SK-N-SH treated with all-trans-retinoic acid at 6 μM for 48 hours (cell line): ENCODE measurements around the gene ADAMTSL1.

Experiments
- ATAC-seq: fragments of 200-7000 bp; cut with Tn5 transposase; 3 replicates; pipeline ENCODE4 v1.9.1; 2020; ENCODE audit warnings: mild to moderate bottlenecking, moderate library complexity
- ARNTL ChIP-seq: fragments of 450-650 bp; formaldehyde crosslinking; IDR thresholded peaks from 2 replicates; pipeline ENCODE4 v1.5.0; 2020; ENCODE audit warnings: low read depth, mild to moderate bottlenecking, moderate library complexity, borderline replicate concordance
- BACH2 ChIP-seq: fragments of 250-450 bp; sonication (Bioruptor Pico); IDR thresholded peaks from 2 replicates; pipeline ENCODE4 v1.9.0; 2021; ENCODE audit warnings: mild to moderate bottlenecking, borderline replicate concordance
- CSDC2 ChIP-seq: fragments of 250-450 bp; sonication (Bioruptor Pico); IDR thresholded peaks from 2 replicates; pipeline ENCODE4 v1.5.0; 2020; ENCODE audit warnings: mild to moderate bottlenecking, moderate library complexity
- CSRNP3 ChIP-seq: fragments of 250-450 bp; sonication (Bioruptor Pico); IDR thresholded peaks from 2 replicates; pipeline ENCODE4 v1.5.1; 2021; ENCODE audit warnings: mild to moderate bottlenecking, moderate library complexity
- ESRRG ChIP-seq: fragments of 250-450 bp; sonication (Bioruptor Pico); IDR thresholded peaks from 2 replicates; pipeline ENCODE4 v1.6.1; 2021; ENCODE audit warnings: mild to moderate bottlenecking
- GLIS3 ChIP-seq: fragments of 250-450 bp; sonication (Bioruptor Pico); IDR thresholded peaks from 2 replicates; pipeline ENCODE4 v1.5.0; 2020; ENCODE audit warnings: mild to moderate bottlenecking, moderate library complexity
- ISL1 ChIP-seq: fragments of 250-450 bp; sonication (Bioruptor Pico); IDR thresholded peaks from 2 replicates; pipeline ENCODE4 v2.1.2; 2022; ENCODE audit warnings: mild to moderate bottlenecking, moderate library complexity
- OSR1 ChIP-seq: fragments of 250-450 bp; sonication (Bioruptor Pico); IDR thresholded peaks from 2 replicates; pipeline ENCODE4 v1.8.0; 2022; ENCODE audit warnings: moderate library complexity, mild to moderate bottlenecking, inconsistent platforms
- PATZ1 ChIP-seq: fragments of 250-450 bp; sonication (Bioruptor Pico); IDR thresholded peaks from 2 replicates; pipeline ENCODE4 v1.8.0; 2020; ENCODE audit warnings: mild to moderate bottlenecking, moderate library complexity, borderline replicate concordance
- POU6F1 ChIP-seq: fragments of 250-450 bp; sonication (Bioruptor Pico); IDR thresholded peaks from 2 replicates; pipeline ENCODE4 v1.8.0; 2021; ENCODE audit warnings: low read depth, mild to moderate bottlenecking, moderate library complexity, borderline replicate concordance
- PPARA ChIP-seq: fragments of 250-450 bp; sonication (Bioruptor Pico); IDR thresholded peaks from 2 replicates; pipeline ENCODE4 v1.5.0; 2020; ENCODE audit warnings: mild to moderate bottlenecking, borderline replicate concordance
- RARB ChIP-seq: fragments of 250-450 bp; sonication (Bioruptor Pico); IDR thresholded peaks from 2 replicates; pipeline ENCODE4 v1.8.0; 2021; ENCODE audit warnings: mild to moderate bottlenecking, moderate library complexity
- SNAI2 ChIP-seq: fragments of 250-450 bp; sonication (Bioruptor Pico); IDR thresholded peaks from 2 replicates; pipeline ENCODE4 v1.5.0; 2020; ENCODE audit warnings: mild to moderate bottlenecking, moderate library complexity
- TCF4 ChIP-seq: fragments of 250-450 bp; sonication (Bioruptor Pico); IDR thresholded peaks from 2 replicates; pipeline ENCODE4 v1.8.0; 2021; ENCODE audit warnings: mild to moderate bottlenecking, moderate library complexity, borderline replicate concordance
- TSHZ2 ChIP-seq: fragments of 250-450 bp; sonication (Bioruptor Pico); IDR thresholded peaks from 2 replicates; pipeline ENCODE4 v1.5.0; 2020; ENCODE audit warnings: mild to moderate bottlenecking, moderate library complexity
- ZC3H10 ChIP-seq: fragments of 250-450 bp; sonication (Bioruptor Pico); IDR thresholded peaks from 2 replicates; pipeline ENCODE4 v1.5.1; 2021; ENCODE audit warnings: mild to moderate bottlenecking, moderate library complexity
- ZFP3 ChIP-seq: fragments of 250-450 bp; sonication (Bioruptor Pico); IDR thresholded peaks from 2 replicates; pipeline ENCODE4 v1.5.0; 2020; ENCODE audit warnings: mild to moderate bottlenecking, moderate library complexity
- ZFP30 ChIP-seq: fragments of 450-650 bp; formaldehyde crosslinking; IDR thresholded peaks from 2 replicates; pipeline ENCODE4 v1.5.0; 2022; ENCODE audit warnings: mild to moderate bottlenecking, moderate library complexity
- ZNF565 ChIP-seq: fragments of 450-650 bp; formaldehyde crosslinking; conservative IDR thresholded peaks from 2 replicates; pipeline ENCODE4 v1.5.0; 2020; ENCODE audit warnings: low read depth, mild to moderate bottlenecking, moderate library complexity
- ZNF70 ChIP-seq: fragments of 450-650 bp; formaldehyde crosslinking; IDR thresholded peaks from 2 replicates; pipeline ENCODE4 v1.5.0; 2020; ENCODE audit warnings: mild to moderate bottlenecking, moderate library complexity
- ZNF8 ChIP-seq: fragments of 450-650 bp; formaldehyde crosslinking; IDR thresholded peaks from 2 replicates; pipeline ENCODE4 v1.5.0; 2020; ENCODE audit warnings: mild to moderate bottlenecking, moderate library complexity

The ADAMTSL1 gene

GRCh38 chr9:18857334-18857733 is 383.4 kb downstream of the ADAMTSL1 start:
- TF ChIP-seq ISL1 (CRISPR knock-in tag), result no peak
- TF ChIP-seq ESRRG, result no peak
- no peak for TF ChIP-seq ZFP30 (CRISPR knock-in tag)
- TF ChIP-seq ZFP3 (CRISPR knock-in tag), result no peak
- TF ChIP-seq PPARA (CRISPR knock-in tag), result no peak
- no peak for TF ChIP-seq BACH2
- no peak for TF ChIP-seq CSDC2 (CRISPR knock-in tag)
- no peak for TF ChIP-seq GLIS3
- no peak for TF ChIP-seq TSHZ2 (CRISPR knock-in tag)
- no peak for TF ChIP-seq OSR1 (CRISPR knock-in tag)
- TF ChIP-seq ZNF565 (CRISPR knock-in tag), result no peak
- no peak for ATAC-seq

- no peak for TF ChIP-seq ZNF565 (CRISPR knock-in tag)
- TF ChIP-seq CSRNP3, result no peak
- TF ChIP-seq SNAI2 (CRISPR knock-in tag), result no peak
- no peak for TF ChIP-seq RARB (CRISPR knock-in tag)
- TF ChIP-seq ARNTL (CRISPR knock-in tag), result no peak
- no peak for TF ChIP-seq ZFP30 (CRISPR knock-in tag)
- ATAC-seq, result no peak
Observed at GRCh38 chr9:18857769-18858168, 383.8 kb downstream of the ADAMTSL1 start.

GRCh38 chr9:18861609-18862544 is 387.9 kb downstream of the ADAMTSL1 start:
- TF ChIP-seq SNAI2 (CRISPR knock-in tag), result no peak
- TF ChIP-seq POU6F1, result no peak
- TF ChIP-seq ZNF8, result no peak
- TF ChIP-seq RARB (CRISPR knock-in tag), result no peak
- TF ChIP-seq ZNF70, result no peak
- TF ChIP-seq ZC3H10 (CRISPR knock-in tag), result no peak
- TF ChIP-seq TSHZ2 (CRISPR knock-in tag), result no peak
- no peak for TF ChIP-seq TCF4
- no peak for TF ChIP-seq ARNTL (CRISPR knock-in tag)
- no peak for TF ChIP-seq ESRRG
- no peak for TF ChIP-seq OSR1 (CRISPR knock-in tag)
- no peak for TF ChIP-seq CSDC2 (CRISPR knock-in tag)
- no peak for TF ChIP-seq ZFP3 (CRISPR knock-in tag)
- no peak for TF ChIP-seq PATZ1 (CRISPR knock-in tag)

More at GRCh38 chr9:18861609-18862544, 387.9 kb downstream of the ADAMTSL1 start:
- ATAC-seq, result no peak
